ENCODE data around the gene PIK3R5. TPM values are rescaled to one million over a fixed set of nuclear protein-coding genes. Genes with fewer than 3 reads are reported as not detected.

The PIK3R5 gene
- total and polyA plus RNA-seq, 2 donors (not counting 3 experiments of a cell fraction or from before 2014, with no cell fraction given) = not detected

- Histone ChIP-seq H3K9ac (replicated peaks; ENCODE audit: extremely low read depth, insufficient read depth, low read length) (no peak overlapping the region), H3K36me3 (ENCODE audit: control insufficient read depth in 2 of 2, extremely low read depth in 1 of 2, insufficient read depth in 2 of 2, low read length in 2 of 2) (no peaks in the 10 kb centered on the region), H3K4me1 (ENCODE audit: control insufficient read depth, extremely low read depth, insufficient read depth, low read length) (peaks cover 5% of the 10 kb centered on the region), H3K4me3 (replicated peaks in 1 of 3; ENCODE audit: insufficient read depth in 1 of 3, low read depth in 1 of 3, low read length in 3 of 3) (no peak overlapping the region), H3K79me2 (ENCODE audit: control insufficient read depth, insufficient read depth, low read length) (no peaks in the 10 kb centered on the region), H4K20me1 (replicated peaks; ENCODE audit: control insufficient read depth, extremely low read depth, insufficient read depth, low read length) (no peaks in the 10 kb centered on the region), H3K27ac (ENCODE audit: insufficient read depth, low read depth, low read length) (no peak overlapping the region), H2AFZ (ENCODE audit: low read depth, low read length) (no peak overlapping the region), H3K9me3 (replicated peaks; ENCODE audit: control insufficient read depth, insufficient read depth, low read length) (peaks cover 2% of the 10 kb centered on the region), H3K9me1 (replicated peaks; ENCODE audit: control insufficient read depth, extremely low read depth, insufficient read depth, low read length) (no peaks in the 10 kb centered on the region), H3K27me3 (ENCODE audit: control insufficient read depth in 2 of 2, insufficient read depth in 2 of 2, low read length in 2 of 2) (no peaks in the 10 kb centered on the region), H3K4me2 (ENCODE audit: insufficient read depth, low read length) (no peak overlapping the region)
- POLR2A ChIA-PET = no interaction called here
- CTCF ChIA-PET = interaction anchor here (0.5 kb wide), 1 partner anchor 67 kb away, joined by 3 read pairs; no protein-coding TSS in a partner anchor
- FAIRE-seq (no peak), DNase-seq (ENCODE audit: low read depth, low spot score) (no peak)
- dilution Hi-C loops (cut with MboI; ENCODE audit: extremely low pct_ligation_motif_present, low sequenced_read_pairs) (no loop called here), intact Hi-C loops (cut with micrococcal nuclease) (no loop called here)
- TF ChIP-seq MAX (IDR thresholded peaks at IDR 0.05; ENCODE audit: insufficient read depth, insufficient read length) = no peak
- no TSS peak for BruUV-seq (replicated peaks)
These were observed 40.4 kb downstream of the PIK3R5 start for GRCh38 chr17:8925141-8925540.

- no peak for DNase-seq (ENCODE audit: low read depth, low spot score)
- Histone ChIP-seq H3K9me1 (replicated peaks; ENCODE audit: control insufficient read depth, extremely low read depth, insufficient read depth, low read length) (no peaks in the 10 kb centered on the region), H3K4me1 (ENCODE audit: control insufficient read depth, extremely low read depth, insufficient read depth, low read length) (peaks cover 5% of the 10 kb centered on the region), H3K9ac (replicated peaks; ENCODE audit: extremely low read depth, insufficient read depth, low read length) (no peak overlapping the region), H3K27me3 (ENCODE audit: control insufficient read depth in 2 of 2, insufficient read depth in 2 of 2, low read length in 2 of 2) (no peaks in the 10 kb centered on the region), H3K36me3 (ENCODE audit: control insufficient read depth in 2 of 2, extremely low read depth in 1 of 2, insufficient read depth in 2 of 2, low read length in 2 of 2) (no peaks in the 10 kb centered on the region), H3K4me2 (ENCODE audit: insufficient read depth, low read length) (no peak overlapping the region), H3K4me3 (replicated peaks in 1 of 3; ENCODE audit: insufficient read depth in 1 of 3, low read depth in 1 of 3, low read length in 3 of 3) (no peak overlapping the region), H4K20me1 (replicated peaks; ENCODE audit: control insufficient read depth, extremely low read depth, insufficient read depth, low read length) (no peaks in the 10 kb centered on the region), H3K9me3 (replicated peaks; ENCODE audit: control insufficient read depth, insufficient read depth, low read length) (peaks cover 2% of the 10 kb centered on the region), H2AFZ (ENCODE audit: low read depth, low read length) (no peak overlapping the region), H3K79me2 (ENCODE audit: control insufficient read depth, insufficient read depth, low read length) (no peaks in the 10 kb centered on the region), H3K27ac (ENCODE audit: insufficient read depth, low read depth, low read length) (no peak overlapping the region)
- dilution Hi-C loops (cut with MboI; ENCODE audit: extremely low pct_ligation_motif_present, low sequenced_read_pairs) (no loop called here), intact Hi-C loops (cut with micrococcal nuclease) (no loop called here)
- ChIA-PET POLR2A (no interaction called here), CTCF (no interaction called here)
- TF ChIP-seq MAX (IDR thresholded peaks at IDR 0.05; ENCODE audit: insufficient read depth, insufficient read length) (no peak), POLR2AphosphoS5 (IDR thresholded peaks at IDR 0.05; ENCODE audit: insufficient read depth, low read depth, low read length) (no peak), MYC (IDR thresholded peaks at IDR 0.05; ENCODE audit: low read depth, low read length) (no peak), POLR2A (IDR thresholded peaks at IDR 0.05; ENCODE audit: low read depth, low read length) (no peak), EZH2 (IDR thresholded peaks at IDR 0.05; ENCODE audit: borderline replicate concordance, low read depth, low read length, severe bottlenecking) (no peak), CTCF (IDR thresholded peaks at IDR 0.05; ENCODE audit: extremely low read depth in 1 of 2, insufficient read depth in 1 of 2, low read depth in 1 of 2, low read length in 2 of 2) (no peak), JUN (IDR thresholded peaks at IDR 0.05; ENCODE audit: borderline replicate concordance, insufficient read depth, insufficient read length, low read depth) (no peak), GATA2 (IDR thresholded peaks at IDR 0.05; ENCODE audit: insufficient read depth, insufficient read length, low read depth, low read length) (no peak), FOS (IDR thresholded peaks at IDR 0.05; ENCODE audit: borderline replicate concordance, insufficient read depth, low read length) (no peak)
- FAIRE-seq = no peak
- no TSS peak for BruUV-seq (replicated peaks)
These were observed 40.9 kb downstream of the PIK3R5 start for GRCh38 chr17:8924595-8924994.

Measured in endothelial cell of umbilical vein (primary cell).